WTC11 (cell line): ENCODE results near the gene GRIN2A. TPM values are rescaled to one million over a fixed set of nuclear protein-coding genes. Genes with fewer than 3 reads are reported as not detected.

ENCODE experiments used
- ATAC-seq: fragments of 200-7000 bp; cut with Tn5 transposase; 2 replicates; pipeline ENCODE4 v1.10.0; 2021; ENCODE audit warnings: mild to moderate bottlenecking, moderate library complexity
- CTCF ChIA-PET: fragments of 300-600 bp; sonication (Branson Sonifier 250); formaldehyde crosslinking; loops from one replicate; lab custom pipeline; 2021; ENCODE audit warnings: antibody characterized with exemption; lab: Charles Lee
- POLR2A ChIA-PET: fragments of 350-600 bp; sonication (Branson Sonifier 250); formaldehyde crosslinking; loops from one replicate; lab custom pipeline; 2021; ENCODE audit warnings: antibody characterized with exemption; lab: Charles Lee
- DNase-seq: peaks from one replicate; pipeline ENCODE4 v3.0.0; 2021; ENCODE audit warnings: low spot score
- H3K27ac Mint-ChIP-seq: 2 replicates; pipeline ENCODE4 v1.8.0; 2021; ENCODE audit warnings: mixed read lengths
- H3K27me3 Mint-ChIP-seq: 2 replicates; pipeline ENCODE4 v1.8.0; 2021; ENCODE audit warnings: low read depth, mild to moderate bottlenecking, moderate library complexity, mixed read lengths
- H3K36me3 Mint-ChIP-seq: 2 replicates; pipeline ENCODE4 v1.8.0; 2021; ENCODE audit warnings: mixed read lengths
- H3K4me1 Mint-ChIP-seq: 2 replicates; pipeline ENCODE4 v1.8.0; 2022; ENCODE audit warnings: mixed read lengths
- H3K4me3 Mint-ChIP-seq: 2 replicates; pipeline ENCODE4 v1.8.0; 2021; ENCODE audit warnings: mild to moderate bottlenecking, moderate library complexity, mixed read lengths
- H3K9me3 Mint-ChIP-seq: 2 replicates; pipeline ENCODE4 v1.8.0; 2021; ENCODE audit warnings: mixed read lengths
- CREB1 ChIP-seq: sonication (generic); formaldehyde crosslinking; IDR thresholded peaks from 2 replicates; pipeline ENCODE4 v1.8.0; 2023; ENCODE audit warnings: mild to moderate bottlenecking, missing genetic modification reagents
- E2F4 ChIP-seq: sonication (generic); formaldehyde crosslinking; IDR thresholded peaks from 2 replicates; pipeline ENCODE4 v1.8.1; 2022; ENCODE audit warnings: low read depth, mild to moderate bottlenecking, moderate library complexity, missing genetic modification reagents, borderline replicate concordance
- GRHL2 ChIP-seq: fragments of 250-450 bp; sonication (Bioruptor Pico); IDR thresholded peaks from 2 replicates; pipeline ENCODE4 v1.8.0; 2022; ENCODE audit warnings: mild to moderate bottlenecking, moderate library complexity; ENCODE audit not compliant: insufficient replicate concordance, severe bottlenecking
- MYBL2 ChIP-seq: sonication (generic); formaldehyde crosslinking; IDR thresholded peaks from 2 replicates; pipeline ENCODE4 v1.8.1; 2023; ENCODE audit warnings: mild to moderate bottlenecking, moderate library complexity, missing genetic modification reagents
- NR1H2 ChIP-seq: sonication (generic); formaldehyde crosslinking; IDR thresholded peaks from 2 replicates; pipeline ENCODE4 v1.9.0; 2021; ENCODE audit warnings: mild to moderate bottlenecking, moderate library complexity, missing genetic modification reagents
- RELA ChIP-seq: sonication (generic); formaldehyde crosslinking; IDR thresholded peaks from 2 replicates; pipeline ENCODE4 v1.8.1; 2022; ENCODE audit warnings: missing genetic modification reagents, mild to moderate bottlenecking, borderline replicate concordance
- SP1 ChIP-seq: sonication (generic); formaldehyde crosslinking; conservative IDR thresholded peaks from 2 replicates; pipeline ENCODE4 v1.8.1; 2022; ENCODE audit warnings: missing genetic modification reagents
- TP53 ChIP-seq: sonication (generic); formaldehyde crosslinking; IDR thresholded peaks from 2 replicates; pipeline ENCODE4 v1.8.1; 2023; ENCODE audit warnings: mild to moderate bottlenecking, missing genetic modification reagents
- ZNF121 ChIP-seq: sonication (generic); formaldehyde crosslinking; IDR thresholded peaks from 2 replicates; pipeline ENCODE4 v1.8.0; 2023; ENCODE audit warnings: missing genetic modification reagents
- ZNF532 ChIP-seq: fragments of 250-450 bp; sonication (Bioruptor Pico); IDR thresholded peaks from 2 replicates; pipeline ENCODE4 v1.9.0; 2021; ENCODE audit warnings: mild to moderate bottlenecking, borderline replicate concordance
- ZNF671 ChIP-seq: fragments of 250-450 bp; sonication (Bioruptor Pico); IDR thresholded peaks from 2 replicates; pipeline ENCODE4 v1.8.0; 2021; ENCODE audit warnings: mild to moderate bottlenecking
- total RNA-seq: library from RNA; stranded (reverse); gene quantifications from 3 replicates; pipeline ENCODE4 v1.2.3, GENCODE V29; 2021
- TF ChIP-seq, protein P1 (sequence below): fragments of 250-450 bp; sonication (Bioruptor Pico); IDR thresholded peaks from 2 replicates; pipeline ENCODE4 v1.9.0; 2021; ENCODE audit warnings: mild to moderate bottlenecking
- TF ChIP-seq, protein P2 (sequence below): fragments of 250-450 bp; sonication (Bioruptor Pico); IDR thresholded peaks from 2 replicates; pipeline ENCODE4 v2.1.2; 2022; ENCODE audit warnings: mild to moderate bottlenecking, moderate library complexity
- TF ChIP-seq, protein P3 (sequence below): fragments of 200-600 bp; IDR thresholded peaks from 2 replicates; pipeline ENCODE4 v1.8.0; 2022; ENCODE audit warnings: antibody characterized with exemption
- TF ChIP-seq, protein P4 (sequence below): sonication (generic); formaldehyde crosslinking; IDR thresholded peaks from 2 replicates; pipeline ENCODE4 v1.8.0; 2023; ENCODE audit warnings: missing genetic modification reagents

The GRIN2A gene
- total RNA-seq, 1 experiment from 2014 or later = 3.5 TPM

- H3K4me1 Mint-ChIP-seq = no peaks in the 10 kb centered on the region
- no peak for ATAC-seq
- H3K27me3 Mint-ChIP-seq = no peaks in the 10 kb centered on the region; the same call in 1 of the 2 replicates
- ChIA-PET CTCF (interaction anchor here (1.0 to 1.1 kb wide), 5 partner anchors 13 to 947 kb away, joined by 3 to 6 read pairs (median 3); partner anchors contain the start of gene GRIN2A), POLR2A (no interaction called here)
- H3K4me3 Mint-ChIP-seq = no peak overlapping the region
- peaks cover 6% of the 10 kb centered on the region; the same call in 1 of the 2 replicates for H3K36me3 Mint-ChIP-seq
- H3K9me3 Mint-ChIP-seq = peaks cover 20% of the 10 kb centered on the region
- DNase-seq = peak; percentile 19
- TF ChIP-seq TP53 (CRISPR knock-in tag) (no peak), SP1 (no peak), ZNF532 (CRISPR knock-in tag) (no peak), GRHL2 (CRISPR knock-in tag) (no peak), CREB1 (CRISPR knock-in tag) (no peak), ZNF671 (CRISPR knock-in tag) (no peak), NR1H2 (CRISPR knock-in tag) (no peak)
- TF ChIP-seq, protein P1, sequence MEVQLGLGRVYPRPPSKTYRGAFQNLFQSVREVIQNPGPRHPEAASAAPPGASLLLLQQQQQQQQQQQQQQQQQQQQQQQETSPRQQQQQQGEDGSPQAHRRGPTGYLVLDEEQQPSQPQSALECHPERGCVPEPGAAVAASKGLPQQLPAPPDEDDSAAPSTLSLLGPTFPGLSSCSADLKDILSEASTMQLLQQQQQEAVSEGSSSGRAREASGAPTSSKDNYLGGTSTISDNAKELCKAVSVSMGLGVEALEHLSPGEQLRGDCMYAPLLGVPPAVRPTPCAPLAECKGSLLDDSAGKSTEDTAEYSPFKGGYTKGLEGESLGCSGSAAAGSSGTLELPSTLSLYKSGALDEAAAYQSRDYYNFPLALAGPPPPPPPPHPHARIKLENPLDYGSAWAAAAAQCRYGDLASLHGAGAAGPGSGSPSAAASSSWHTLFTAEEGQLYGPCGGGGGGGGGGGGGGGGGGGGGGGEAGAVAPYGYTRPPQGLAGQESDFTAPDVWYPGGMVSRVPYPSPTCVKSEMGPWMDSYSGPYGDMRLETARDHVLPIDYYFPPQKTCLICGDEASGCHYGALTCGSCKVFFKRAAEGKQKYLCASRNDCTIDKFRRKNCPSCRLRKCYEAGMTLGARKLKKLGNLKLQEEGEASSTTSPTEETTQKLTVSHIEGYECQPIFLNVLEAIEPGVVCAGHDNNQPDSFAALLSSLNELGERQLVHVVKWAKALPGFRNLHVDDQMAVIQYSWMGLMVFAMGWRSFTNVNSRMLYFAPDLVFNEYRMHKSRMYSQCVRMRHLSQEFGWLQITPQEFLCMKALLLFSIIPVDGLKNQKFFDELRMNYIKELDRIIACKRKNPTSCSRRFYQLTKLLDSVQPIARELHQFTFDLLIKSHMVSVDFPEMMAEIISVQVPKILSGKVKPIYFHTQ (CRISPR knock-in tag) = no peak
- no peak overlapping the region for H3K27ac Mint-ChIP-seq
These were observed 20.4 kb upstream of the GRIN2A start for GRCh38 chr16:10202649-10203048.

DNA sequence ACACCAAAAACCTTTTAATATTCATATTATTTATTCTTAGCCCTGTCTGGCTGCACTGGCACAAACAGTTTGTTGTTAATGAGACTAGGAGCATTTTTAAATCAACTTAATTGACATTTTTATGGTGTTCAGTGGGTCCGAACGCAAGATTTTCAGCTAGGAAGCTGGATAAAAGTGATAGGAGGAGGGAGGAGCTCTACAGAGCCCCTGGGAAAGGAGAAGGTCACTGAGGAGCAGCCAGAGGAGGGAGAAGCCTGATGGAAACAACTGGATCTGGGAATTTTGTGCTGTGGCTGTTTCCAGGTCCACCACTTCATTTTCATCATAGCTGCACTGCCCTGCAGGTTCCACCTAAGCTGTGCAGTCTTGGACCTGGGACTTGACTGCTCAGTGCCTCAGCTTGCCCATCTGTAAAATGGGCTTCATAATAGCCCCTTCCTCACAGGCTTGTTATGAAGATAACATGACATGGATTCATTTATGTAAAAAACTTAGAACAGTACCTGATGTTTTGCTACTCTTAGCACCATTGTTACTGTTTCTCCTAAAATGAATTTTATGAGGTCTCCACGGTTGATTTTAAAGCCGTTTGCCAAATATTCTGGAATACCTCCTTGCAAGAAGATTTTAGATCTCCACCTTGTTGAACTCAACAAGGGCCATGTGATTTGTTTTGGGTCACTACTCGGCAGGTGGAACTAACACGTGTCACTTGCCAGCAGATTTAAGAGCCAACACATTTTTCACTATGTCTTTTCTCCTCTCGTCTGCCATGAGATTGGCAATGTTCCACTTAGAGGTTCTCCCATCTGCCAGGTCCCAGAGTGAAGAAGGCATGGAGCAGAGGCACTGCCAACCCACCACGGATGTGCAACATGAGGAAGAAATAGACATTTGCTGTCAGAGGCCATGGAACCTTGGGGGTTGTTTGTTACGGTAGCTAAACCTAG lies 18.7 kb upstream of the GRIN2A start:
- H3K4me1 Mint-ChIP-seq = no peaks in the 10 kb centered on the region
- ATAC-seq = no peak
- CTCF ChIA-PET = no interaction called here
- POLR2A ChIA-PET = no interaction called here
- no peak for TF ChIP-seq E2F4 (CRISPR knock-in tag)
- peaks cover 14% of the 10 kb centered on the region for H3K9me3 Mint-ChIP-seq
- DNase-seq = no peak
- no peak overlapping the region for H3K27ac Mint-ChIP-seq
- H3K27me3 Mint-ChIP-seq = no peaks in the 10 kb centered on the region; the same call in 1 of the 2 replicates
- no peak overlapping the region for H3K4me3 Mint-ChIP-seq
- peaks cover 6% of the 10 kb centered on the region; the same call in 1 of the 2 replicates for H3K36me3 Mint-ChIP-seq

- ChIA-PET CTCF (interaction anchor here (1.3 to 1.5 kb wide), 2 partner anchors 59 to 939 kb away, joined by 3 to 4 read pairs; no protein-coding TSS in a partner anchor), POLR2A (no interaction called here)
- Mint-ChIP-seq H3K4me1 (no peaks in the 10 kb centered on the region), H3K4me3 (no peak overlapping the region), H3K9me3 (no peaks in the 10 kb centered on the region), H3K27ac (no peak overlapping the region), H3K36me3 (no peaks in the 10 kb centered on the region), H3K27me3 (no peaks in the 10 kb centered on the region; the same call in 1 of the 2 replicates)
- ATAC-seq (no peak), DNase-seq (no peak)
- TF ChIP-seq, protein P2, sequence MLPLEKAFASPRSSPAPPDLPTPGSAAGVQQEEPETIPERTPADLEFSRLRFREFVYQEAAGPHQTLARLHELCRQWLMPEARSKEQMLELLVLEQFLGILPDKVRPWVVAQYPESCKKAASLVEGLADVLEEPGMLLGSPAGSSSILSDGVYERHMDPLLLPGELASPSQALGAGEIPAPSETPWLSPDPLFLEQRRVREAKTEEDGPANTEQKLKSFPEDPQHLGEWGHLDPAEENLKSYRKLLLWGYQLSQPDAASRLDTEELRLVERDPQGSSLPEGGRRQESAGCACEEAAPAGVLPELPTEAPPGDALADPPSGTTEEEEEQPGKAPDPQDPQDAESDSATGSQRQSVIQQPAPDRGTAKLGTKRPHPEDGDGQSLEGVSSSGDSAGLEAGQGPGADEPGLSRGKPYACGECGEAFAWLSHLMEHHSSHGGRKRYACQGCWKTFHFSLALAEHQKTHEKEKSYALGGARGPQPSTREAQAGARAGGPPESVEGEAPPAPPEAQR = no peak
- TF ChIP-seq RELA = no peak
- no peak for TF ChIP-seq MYBL2 (CRISPR knock-in tag)
- TF ChIP-seq, protein P3, sequence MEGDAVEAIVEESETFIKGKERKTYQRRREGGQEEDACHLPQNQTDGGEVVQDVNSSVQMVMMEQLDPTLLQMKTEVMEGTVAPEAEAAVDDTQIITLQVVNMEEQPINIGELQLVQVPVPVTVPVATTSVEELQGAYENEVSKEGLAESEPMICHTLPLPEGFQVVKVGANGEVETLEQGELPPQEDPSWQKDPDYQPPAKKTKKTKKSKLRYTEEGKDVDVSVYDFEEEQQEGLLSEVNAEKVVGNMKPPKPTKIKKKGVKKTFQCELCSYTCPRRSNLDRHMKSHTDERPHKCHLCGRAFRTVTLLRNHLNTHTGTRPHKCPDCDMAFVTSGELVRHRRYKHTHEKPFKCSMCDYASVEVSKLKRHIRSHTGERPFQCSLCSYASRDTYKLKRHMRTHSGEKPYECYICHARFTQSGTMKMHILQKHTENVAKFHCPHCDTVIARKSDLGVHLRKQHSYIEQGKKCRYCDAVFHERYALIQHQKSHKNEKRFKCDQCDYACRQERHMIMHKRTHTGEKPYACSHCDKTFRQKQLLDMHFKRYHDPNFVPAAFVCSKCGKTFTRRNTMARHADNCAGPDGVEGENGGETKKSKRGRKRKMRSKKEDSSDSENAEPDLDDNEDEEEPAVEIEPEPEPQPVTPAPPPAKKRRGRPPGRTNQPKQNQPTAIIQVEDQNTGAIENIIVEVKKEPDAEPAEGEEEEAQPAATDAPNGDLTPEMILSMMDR = no peak
- TF ChIP-seq ZNF121 (CRISPR knock-in tag) = no peak
- TF ChIP-seq, protein P4, sequence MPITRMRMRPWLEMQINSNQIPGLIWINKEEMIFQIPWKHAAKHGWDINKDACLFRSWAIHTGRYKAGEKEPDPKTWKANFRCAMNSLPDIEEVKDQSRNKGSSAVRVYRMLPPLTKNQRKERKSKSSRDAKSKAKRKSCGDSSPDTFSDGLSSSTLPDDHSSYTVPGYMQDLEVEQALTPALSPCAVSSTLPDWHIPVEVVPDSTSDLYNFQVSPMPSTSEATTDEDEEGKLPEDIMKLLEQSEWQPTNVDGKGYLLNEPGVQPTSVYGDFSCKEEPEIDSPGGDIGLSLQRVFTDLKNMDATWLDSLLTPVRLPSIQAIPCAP = no peak
These were observed 14.8 kb upstream of the GRIN2A start for GRCh38 chr16:10196999-10197398.
